Upper lobe of left lung (tissue), 6 donors: ENCODE measurements around the gene TMBIM4. TPM values are rescaled to one million over a fixed set of nuclear protein-coding genes. Genes with fewer than 3 reads are reported as not detected.

Experiments used
- ATAC-seq, 2 donors: fragments of 200-7000 bp; cut with Tn5 transposase; one replicate each; pipeline ENCODE4 v1.9.1; 2022; ENCODE audit warnings: mild to moderate bottlenecking in 2 of 2, moderate library complexity in 2 of 2; ENCODE audit not compliant: low FRiP score in 2 of 2
- DNase-seq, 2 donors: peaks; one replicate each; pipeline ENCODE4 v3.0.0-alpha.2; 2019 to 2020
- H3K27ac ChIP-seq, 4 donors: fragments of 200-600 bp; sonication (generic); one replicate each; pipeline ENCODE4 v1.5.1; 2016 to 2019
- H3K27me3 ChIP-seq, 4 donors: fragments of 200-600 bp; sonication (generic); one replicate each; pipeline ENCODE4 v1.5.1; 2017 to 2019
- H3K36me3 ChIP-seq, 4 donors: fragments of 200-600 bp; sonication (generic); one replicate each; pipeline ENCODE4 v1.5.1; 2016 to 2019
- H3K4me1 ChIP-seq, 4 donors: fragments of 200-600 bp; sonication (generic); one replicate each; pipeline ENCODE4 v1.5.1; 2018 to 2019
- H3K4me3 ChIP-seq, 4 donors: fragments of 200-600 bp; sonication (generic); one replicate each; pipeline ENCODE4 v1.5.1; 2017 to 2019; ENCODE audit warnings: mild to moderate bottlenecking in 2 of 4, moderate library complexity in 1 of 4
- H3K9me3 ChIP-seq, 4 donors: fragments of 200-600 bp; sonication (generic); one replicate each; pipeline ENCODE4 v1.5.1; 2018 to 2019
- CTCF ChIP-seq, 6 experiments: fragments of 450-650 bp in 4 of 6; fragments of 200-600 bp in 2 of 6; sonication (generic) in 2 of 6; IDR thresholded peaks; one replicate each; pipeline ENCODE4 v1.5.1; 2016 to 2019; ENCODE audit warnings: antibody characterized with exemption in 6 of 6
- EP300 ChIP-seq, 4 donors: sonication (generic); formaldehyde crosslinking; IDR thresholded peaks; one replicate each; pipeline ENCODE4 v1.5.1; 2017; ENCODE audit warnings: antibody characterized with exemption in 4 of 4, control low read depth in 2 of 4
- POLR2A ChIP-seq, 4 donors: fragments of 450-650 bp; IDR thresholded peaks; one replicate each; pipeline ENCODE4 v1.5.1; 2016 to 2017; ENCODE audit warnings: antibody characterized with exemption in 4 of 4, mild to moderate bottlenecking in 2 of 4
- POLR2AphosphoS5 ChIP-seq, 2 donors: sonication (generic); formaldehyde crosslinking; IDR thresholded peaks; one replicate each; pipeline ENCODE4 v1.5.1; 2017; ENCODE audit warnings: antibody characterized with exemption in 2 of 2
- WGBS, 2 donors: methylation state at CpG; one replicate each; pipeline ENCODE4 v1.1.5; 2017 to 2018; 5-methylcytosine and 5-hydroxymethylcytosine counted together
- total RNA-seq, 6 donors: library from RNA; depleted of rRNA in 4 of 6; stranded (reverse); fragments of >200 nt in 4 of 6; gene quantifications; one replicate each; pipeline versions ENCODE4 v1.1.0 to v1.2.1, GENCODE V29; 2016 to 2021
- donor health status: DM: no; HTN: no; CAD: no; lungs with moderate emphysema.
- donor health status: DM: no; HTN: yes; CAD: no; lungs with severe emphysema.

The TMBIM4 gene
- total RNA-seq, 6 donors from 2014 or later, result 19.9 to 168 (median 114) TPM

- no peak for TF ChIP-seq POLR2AphosphoS5 (IDR thresholded peaks at IDR 0.05)
- TF ChIP-seq CTCF (IDR thresholded peaks at IDR 0.05), result no peak
- no peak for TF ChIP-seq EP300 (IDR thresholded peaks at IDR 0.05)
- TF ChIP-seq POLR2A (IDR thresholded peaks at IDR 0.05), result peak in 1 of 4 donors; percentile 15
- DNase-seq (no peak), ATAC-seq (no peak)
- peaks cover 0 to 5% (median 0%) of the 10 kb centered on the region in 4 donors for H3K9me3 ChIP-seq
- H3K27me3 ChIP-seq, result no peaks in the 10 kb centered on the region
- H3K36me3 ChIP-seq, result peaks cover 0 to 11% (median 3%) of the 10 kb centered on the region in 4 donors
- H3K27ac ChIP-seq, result peak overlapping the region in 1 of 4 donors; percentile 26
- H3K4me1 ChIP-seq, result peaks cover 40 to 48% (median 46%) of the 10 kb centered on the region in 4 donors
- WGBS, 2 donors, result 32 to 37% methylated on average over 3 of the region's 3 CpGs
- H3K4me3 ChIP-seq, result no peak overlapping the region
Observed at GRCh38 chr12:66196806-66197205, 27.0 kb upstream of the TMBIM4 start.

- Histone ChIP-seq H3K27ac (peak overlapping the region in 3 of 4 donors; percentile 27 to 67 (median 56)), H3K4me1 (peaks cover 50 to 63% (median 53%) of the 10 kb centered on the region in 4 donors), H3K27me3 (no peaks in the 10 kb centered on the region), H3K4me3 (peak overlapping the region in 1 of 4 donors; percentile 1), H3K36me3 (peaks cover 0 to 11% (median 3%) of the 10 kb centered on the region in 4 donors), H3K9me3 (peaks cover 0 to 4% (median 0%) of the 10 kb centered on the region in 4 donors)
- ATAC-seq (no peak), DNase-seq (peak in 1 of 2 donors; percentile 26)
- TF ChIP-seq CTCF (IDR thresholded peaks at IDR 0.05), result no peak
- TF ChIP-seq POLR2AphosphoS5 (IDR thresholded peaks at IDR 0.05), result peak in 1 of 2 donors; percentile 8
- 70% methylated on average over 6 of the region's 6 CpGs for WGBS, 2 donors
Observed at GRCh38 chr12:66195242-66195641, 25.4 kb upstream of the TMBIM4 start.

- 84 to 93% methylated on average over 2 of the region's 2 CpGs for WGBS, 2 donors
- Histone ChIP-seq H3K4me3 (no peak overlapping the region), H3K27ac (peak overlapping the region in 3 of 4 donors; percentile 2 to 63 (median 38)), H3K27me3 (no peaks in the 10 kb centered on the region), H3K9me3 (no peaks in the 10 kb centered on the region), H3K36me3 (peaks cover 0 to 11% (median 3%) of the 10 kb centered on the region in 4 donors), H3K4me1 (peaks cover 50 to 64% (median 53%) of the 10 kb centered on the region in 4 donors)
- no peak for TF ChIP-seq POLR2AphosphoS5 (IDR thresholded peaks at IDR 0.05)
- TF ChIP-seq POLR2A (IDR thresholded peaks at IDR 0.05), result no peak
- TF ChIP-seq CTCF (IDR thresholded peaks at IDR 0.05), result no peak
- TF ChIP-seq EP300 (IDR thresholded peaks at IDR 0.05), result no peak
- ATAC-seq, result no peak
- no peak for DNase-seq
Observed at GRCh38 chr12:66194122-66194521, 24.3 kb upstream of the TMBIM4 start.

GRCh38 chr12:66191547-66192126, 21.8 kb upstream of the TMBIM4 start:
- DNase-seq (no peak), ATAC-seq (no peak)
- Histone ChIP-seq H3K4me3 (peak overlapping the region in 3 of 4 donors; percentile 54 to 69 (median 66)), H3K4me1 (peaks cover 36 to 58% (median 39%) of the 10 kb centered on the region in 4 donors), H3K36me3 (peaks cover 0 to 11% (median 3%) of the 10 kb centered on the region in 4 donors), H3K9me3 (no peaks in the 10 kb centered on the region), H3K27me3 (no peaks in the 10 kb centered on the region), H3K27ac (peak overlapping the region in 3 of 4 donors; percentile 92 to 99 (median 96))
- TF ChIP-seq CTCF (IDR thresholded peaks at IDR 0.05) (no peak), POLR2A (IDR thresholded peaks at IDR 0.05) (no peak), POLR2AphosphoS5 (IDR thresholded peaks at IDR 0.05) (no peak), EP300 (IDR thresholded peaks at IDR 0.05) (no peak)
- 53 to 67% methylated on average over 7 of the region's 7 CpGs for WGBS, 2 donors
